ENCODE data around the gene CRKL.
"Not testable (repeated sequence)": the region's sequence is repeated elsewhere in the genome, so short reads cannot be mapped to it uniquely, and the experiment has no call there.

CRKL gene

DNA sequence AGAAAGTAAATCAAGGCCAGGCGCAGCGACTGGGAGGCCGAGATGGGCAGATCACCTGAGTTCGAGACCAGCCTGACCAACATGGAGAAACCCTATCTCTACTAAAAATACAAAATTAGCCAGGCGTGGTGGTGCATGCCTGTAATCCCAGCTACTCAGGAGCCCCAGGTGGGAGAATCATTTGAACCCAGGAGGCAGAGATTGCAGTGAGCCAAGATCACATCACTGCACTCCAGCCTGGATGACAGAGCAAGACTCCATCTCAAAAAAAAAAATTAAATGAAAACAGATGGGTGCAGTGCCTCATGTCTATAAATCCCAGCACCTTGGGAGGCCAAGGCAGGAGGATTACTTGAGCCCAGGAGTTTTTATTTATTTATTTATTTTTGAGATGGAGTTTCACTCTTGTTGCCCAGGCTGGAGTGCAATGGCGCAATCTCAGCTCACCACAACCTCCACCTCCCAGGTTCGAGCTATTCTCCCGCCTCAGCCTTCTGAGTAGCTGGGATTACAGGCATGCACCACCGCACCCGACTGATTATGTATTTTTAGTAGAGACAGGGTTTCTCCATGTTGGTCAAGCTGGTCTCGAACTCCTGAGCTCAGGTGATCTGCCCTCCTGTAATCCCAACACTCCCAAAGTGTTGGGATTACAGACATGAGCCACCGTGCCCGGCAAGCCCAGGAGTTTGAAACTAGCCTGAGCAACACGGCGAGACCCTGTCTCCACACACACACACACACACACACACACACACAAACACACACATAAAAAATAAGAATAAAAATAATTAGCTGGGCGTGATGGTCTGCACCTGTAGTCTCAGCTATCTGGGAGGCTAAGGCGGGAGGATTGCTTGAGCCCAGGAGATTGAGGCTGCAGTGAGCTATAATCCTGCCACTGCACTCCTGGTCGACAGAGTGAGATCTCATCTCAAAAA, 15.8 kb upstream of the CRKL start:
- not testable (repeated sequence) for DNase-seq (ENCODE audit: low read depth in 2 of 2)

DNA sequence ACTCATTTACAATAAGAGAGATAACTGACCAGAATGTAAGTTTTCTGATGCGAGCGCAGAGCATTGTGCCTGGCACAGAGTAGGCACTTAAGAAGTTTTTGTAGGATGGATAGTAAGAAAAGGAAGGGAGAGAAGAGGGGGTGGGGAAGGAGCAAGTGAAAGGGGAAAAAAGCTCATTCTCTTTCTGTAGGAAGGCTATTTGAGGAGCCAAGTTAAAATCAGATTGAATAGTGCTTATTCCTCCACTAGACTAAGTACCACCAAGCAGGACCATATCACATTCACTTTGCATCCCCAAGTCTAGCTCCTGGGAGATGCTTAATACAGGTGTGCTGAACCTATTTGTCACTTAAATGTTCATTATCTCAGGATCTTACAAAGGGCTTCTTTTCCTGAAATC, 14.1 kb upstream of the CRKL start:
- DNase-seq (ENCODE audit: low read depth in 2 of 2): no peak

DNA sequence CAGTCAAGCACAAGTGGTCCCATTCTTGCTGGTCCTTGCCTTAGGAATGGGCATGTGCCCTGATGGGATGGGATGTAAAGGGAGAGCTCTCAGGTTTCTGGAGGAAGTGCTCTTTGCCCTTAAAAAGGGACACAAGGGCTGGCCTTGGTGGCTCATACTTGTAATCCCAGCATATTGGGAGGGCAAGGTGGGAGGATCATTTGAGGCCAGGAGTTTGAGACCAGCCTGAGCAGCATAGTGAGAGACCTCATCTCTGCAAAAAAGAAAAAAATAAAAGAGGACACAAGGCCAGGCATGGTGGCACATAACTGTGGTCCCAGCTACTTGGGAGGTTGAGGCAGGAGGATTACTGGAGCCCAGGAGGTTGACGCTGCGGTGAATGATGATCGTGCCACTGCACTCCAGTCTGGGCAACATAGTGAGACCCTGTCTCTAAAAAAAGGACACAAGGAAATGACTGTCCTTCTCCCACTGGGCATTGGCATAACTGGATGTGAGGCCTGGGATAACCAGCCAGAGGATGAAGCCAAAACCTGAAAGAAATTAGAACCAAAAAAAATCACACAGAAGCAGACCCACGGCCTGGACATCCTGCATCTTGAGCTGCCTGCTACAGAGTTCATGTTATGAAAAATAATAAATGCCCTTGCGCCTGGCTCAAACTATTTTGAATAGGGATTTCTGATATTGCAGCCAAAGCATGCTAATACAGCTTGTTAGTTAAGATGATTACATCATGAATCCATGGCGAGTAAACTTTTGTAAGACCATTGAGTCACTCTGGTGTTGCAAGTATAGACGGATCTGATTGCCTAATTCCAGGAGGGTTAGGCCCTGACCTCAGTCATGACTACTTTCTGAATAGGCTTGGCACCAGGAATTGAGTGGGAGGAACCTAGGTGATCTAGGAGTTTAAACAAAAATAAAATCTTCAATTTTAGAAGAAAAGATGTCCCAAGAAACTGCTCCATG, 12.9 kb upstream of the CRKL start:
- DNase-seq (ENCODE audit: low read depth in 2 of 2): no peak

DNA sequence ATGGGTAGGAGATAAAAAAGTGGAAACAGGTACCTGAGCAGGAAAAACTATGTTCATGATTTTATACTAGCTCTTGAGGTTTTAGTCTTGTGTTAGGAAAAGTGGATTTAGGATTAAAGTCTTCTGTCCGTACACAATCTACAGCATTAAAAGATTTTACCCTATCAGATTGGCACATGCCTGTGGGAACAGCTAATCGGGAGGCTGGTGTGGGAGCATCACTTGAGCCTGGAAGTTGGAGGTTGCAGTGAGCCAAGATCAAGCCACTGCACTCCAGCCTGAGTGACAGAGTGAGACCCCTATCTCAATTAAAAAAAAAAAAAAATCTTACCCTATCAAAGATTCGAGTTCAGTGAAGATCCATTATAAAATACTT, 12.2 kb upstream of the CRKL start:
- DNase-seq (ENCODE audit: low read depth in 2 of 2): no peak

DNA sequence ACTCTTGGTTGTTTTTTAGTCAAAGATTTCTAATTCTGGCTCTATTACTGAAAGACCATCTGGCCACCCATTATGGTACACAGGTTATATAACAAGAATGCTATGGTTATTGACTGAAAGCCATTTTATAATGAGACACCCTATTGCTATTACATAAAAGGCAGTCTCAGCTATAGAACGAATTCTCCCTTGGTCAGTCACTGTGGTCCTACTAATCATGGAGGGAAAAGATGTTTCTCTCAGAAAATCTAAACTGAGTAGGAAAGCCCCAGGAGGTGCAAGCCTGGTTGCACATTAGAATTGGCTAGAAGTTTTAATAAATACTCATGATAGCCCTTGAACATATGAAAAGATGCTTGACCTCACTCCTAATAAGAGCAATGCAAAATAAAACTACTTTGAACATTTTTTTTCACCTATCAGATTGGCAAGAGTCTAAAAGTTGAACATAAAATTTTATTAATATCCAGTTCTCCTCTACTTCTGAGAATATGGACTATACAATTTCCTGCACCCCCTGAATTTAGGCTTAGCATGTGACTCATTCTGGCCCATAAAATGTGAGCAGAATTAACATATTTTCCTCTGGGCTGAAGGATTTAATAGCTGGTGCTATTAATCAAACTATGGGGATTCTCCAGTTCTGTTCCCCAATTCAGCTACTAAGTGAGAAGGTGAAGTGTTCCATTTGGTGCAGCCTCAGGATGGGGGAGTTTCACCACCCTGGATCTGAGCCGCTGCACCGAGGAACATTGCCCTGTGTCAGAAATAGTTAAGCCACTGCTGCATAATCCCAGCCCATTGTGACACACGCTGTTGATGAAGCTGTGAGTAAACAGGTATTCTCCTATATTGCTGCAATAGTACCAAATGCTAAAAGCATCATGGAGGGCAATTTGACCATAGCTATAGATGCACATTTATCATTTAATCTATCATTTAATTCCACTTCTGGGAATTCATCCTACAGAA, 11.5 kb upstream of the CRKL start:
- no peak for DNase-seq (ENCODE audit: low read depth in 2 of 2)

DNA sequence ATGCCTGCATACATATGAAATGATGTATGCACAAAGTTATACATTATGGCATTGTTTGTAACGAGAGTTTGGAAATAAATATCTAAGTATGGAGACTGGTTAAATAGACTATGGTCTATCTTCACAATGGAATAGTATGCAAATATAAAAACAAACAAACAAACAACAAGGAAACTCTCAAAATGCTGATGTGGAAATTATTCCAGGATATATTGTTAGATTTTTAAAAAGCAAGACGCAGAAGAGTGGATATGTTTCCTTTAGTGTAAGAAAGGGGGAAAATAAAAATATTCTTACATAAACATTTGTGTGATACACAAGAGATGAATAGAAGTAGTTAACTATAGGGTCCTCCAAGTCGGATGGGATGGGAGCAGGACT, 10.8 kb upstream of the CRKL start:
- DNase-seq (ENCODE audit: low read depth in 2 of 2): no peak

DNA sequence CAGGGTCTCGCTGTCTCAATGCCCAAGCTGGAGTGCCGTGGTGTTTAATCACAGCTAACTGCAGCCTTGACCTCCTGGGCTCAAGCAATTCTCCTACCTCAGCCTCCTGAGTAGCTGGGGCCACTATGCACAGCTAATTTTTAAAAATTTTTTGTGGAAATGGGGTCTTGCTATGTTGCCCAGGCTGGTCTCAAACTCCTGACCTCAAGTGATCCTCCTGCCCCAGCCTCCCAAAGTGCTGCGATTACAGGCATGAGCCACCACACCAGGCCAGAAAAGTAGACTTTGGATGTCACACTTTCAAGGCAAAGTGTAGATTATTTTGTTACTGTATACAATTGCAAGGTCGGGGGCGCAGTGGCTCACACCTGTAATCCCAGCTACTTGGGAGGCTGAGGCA, 8.5 kb upstream of the CRKL start:
- DNase-seq (ENCODE audit: low read depth in 2 of 2): not testable (repeated sequence)

DNA sequence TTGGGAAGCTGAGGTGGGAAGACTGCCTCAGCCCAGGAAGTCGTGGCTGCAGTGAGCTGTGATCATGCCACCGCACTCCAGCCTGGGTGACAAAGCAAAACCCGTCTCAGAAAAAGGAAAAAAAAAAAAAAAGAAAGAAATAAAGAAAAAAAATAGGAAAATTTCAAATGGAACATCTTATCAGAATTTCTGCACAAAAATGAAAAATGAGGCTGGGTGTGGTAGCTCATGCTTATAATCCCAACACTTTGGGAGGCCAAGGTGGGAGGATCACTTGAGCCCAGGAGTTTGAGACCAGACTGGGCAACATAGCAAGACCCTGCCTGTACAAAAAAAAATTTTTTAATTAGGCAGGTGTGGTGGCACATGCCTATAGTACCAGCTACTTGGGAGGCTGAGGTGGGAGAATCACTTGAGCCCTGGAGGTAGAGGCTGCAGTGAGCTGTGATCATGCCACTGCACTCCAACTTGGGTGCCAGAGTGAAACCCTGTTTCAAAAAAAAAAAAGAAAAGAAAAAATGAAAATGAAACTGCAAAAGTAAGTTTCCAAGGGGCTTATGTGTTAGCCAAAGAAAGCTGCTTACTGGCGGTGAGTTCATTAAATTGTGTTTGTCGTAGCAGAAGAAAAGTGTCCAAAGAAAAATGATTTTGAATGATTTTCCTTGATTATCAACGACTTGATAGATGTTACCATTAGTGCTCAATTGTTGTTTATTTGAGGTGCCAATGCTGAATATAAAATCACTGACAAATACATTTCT, 7.5 kb upstream of the CRKL start:
- DNase-seq (ENCODE audit: low read depth in 2 of 2): no peak

DNA sequence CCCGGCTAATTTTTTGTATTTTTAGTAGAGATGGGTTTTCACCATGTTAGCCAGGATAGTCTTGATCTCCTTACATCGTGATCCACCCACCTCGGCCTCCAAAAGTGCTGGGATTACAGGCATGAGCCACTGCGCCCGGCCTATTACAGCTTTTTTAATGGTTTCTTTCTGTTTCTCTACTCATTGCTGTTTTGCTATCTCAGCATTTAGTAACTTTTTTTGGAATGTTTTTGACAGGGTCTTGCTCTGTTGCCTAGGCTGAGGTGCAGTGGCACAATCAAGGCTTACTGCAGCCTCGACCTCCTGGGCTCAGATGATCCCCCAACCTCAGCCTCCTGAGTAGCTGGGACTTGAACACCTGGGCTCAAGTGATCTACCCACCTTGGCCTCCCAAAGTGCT, 4.7 kb upstream of the CRKL start:
- DNase-seq (ENCODE audit: low read depth in 2 of 2): no peak

DNA sequence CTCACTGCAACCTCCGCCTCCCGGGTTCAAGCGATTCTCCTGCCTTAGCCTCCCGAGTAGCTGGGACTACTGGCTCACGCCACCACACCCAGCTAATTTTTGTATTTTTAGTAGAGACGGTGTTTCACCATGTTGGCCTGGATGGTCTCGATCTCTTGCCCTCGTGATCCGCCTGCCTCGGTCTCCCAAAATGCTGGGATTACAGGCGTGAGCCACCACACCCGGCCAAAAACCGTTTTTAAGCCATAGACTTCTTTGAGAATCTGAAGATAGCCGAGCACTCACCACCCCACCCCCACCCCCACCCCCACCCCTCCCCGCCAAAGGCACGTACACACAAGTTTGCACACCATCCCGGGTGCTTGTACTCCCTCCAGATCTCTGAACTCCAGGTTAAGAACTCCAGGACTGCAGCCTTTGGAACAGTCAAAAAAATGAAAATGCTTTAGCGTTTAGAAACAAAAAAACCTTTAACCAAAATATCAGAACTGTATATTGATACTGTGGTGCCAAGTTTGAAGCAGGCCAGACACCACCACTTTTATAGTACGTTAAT, 1.5 kb downstream of the CRKL start:
- DNase-seq (ENCODE audit: low read depth in 2 of 2): no peak

DNA sequence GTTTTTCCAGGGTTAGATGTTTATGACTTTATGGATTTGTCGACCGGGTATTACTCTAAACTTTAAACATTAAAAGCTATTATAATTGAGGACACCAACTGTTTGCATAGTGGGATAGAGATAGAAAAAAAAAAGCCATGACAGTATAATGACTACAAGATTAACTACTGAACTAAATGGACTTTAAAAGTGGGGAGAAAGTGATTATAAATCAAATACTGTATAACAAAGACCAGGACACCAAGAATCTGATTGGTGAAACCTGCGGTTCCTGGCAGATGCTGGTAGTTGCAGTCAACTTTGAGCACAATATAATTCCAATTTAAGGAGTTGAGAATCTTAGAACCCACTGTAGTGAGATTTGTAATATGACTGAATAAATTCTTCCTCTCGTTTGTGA, 2.5 kb downstream of the CRKL start:
- no peak for DNase-seq (ENCODE audit: low read depth in 2 of 2)

DNA sequence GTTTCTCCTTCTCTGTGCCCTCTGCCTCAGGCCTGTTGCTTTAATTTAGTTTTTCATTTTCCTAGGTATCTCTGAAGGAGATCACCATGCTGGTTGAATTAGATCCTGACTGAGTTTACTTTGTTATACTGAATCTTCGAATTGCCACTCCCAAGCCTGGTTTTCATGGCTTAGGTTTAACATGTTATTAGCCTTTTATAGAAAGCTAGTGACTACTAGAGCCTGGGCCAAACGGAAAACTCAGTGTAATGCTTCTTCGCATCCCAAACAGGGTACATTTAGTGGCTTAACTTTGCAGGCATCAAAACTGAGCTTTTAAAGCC, 3.6 kb downstream of the CRKL start:
- DNase-seq (ENCODE audit: low read depth in 2 of 2): no peak

DNA sequence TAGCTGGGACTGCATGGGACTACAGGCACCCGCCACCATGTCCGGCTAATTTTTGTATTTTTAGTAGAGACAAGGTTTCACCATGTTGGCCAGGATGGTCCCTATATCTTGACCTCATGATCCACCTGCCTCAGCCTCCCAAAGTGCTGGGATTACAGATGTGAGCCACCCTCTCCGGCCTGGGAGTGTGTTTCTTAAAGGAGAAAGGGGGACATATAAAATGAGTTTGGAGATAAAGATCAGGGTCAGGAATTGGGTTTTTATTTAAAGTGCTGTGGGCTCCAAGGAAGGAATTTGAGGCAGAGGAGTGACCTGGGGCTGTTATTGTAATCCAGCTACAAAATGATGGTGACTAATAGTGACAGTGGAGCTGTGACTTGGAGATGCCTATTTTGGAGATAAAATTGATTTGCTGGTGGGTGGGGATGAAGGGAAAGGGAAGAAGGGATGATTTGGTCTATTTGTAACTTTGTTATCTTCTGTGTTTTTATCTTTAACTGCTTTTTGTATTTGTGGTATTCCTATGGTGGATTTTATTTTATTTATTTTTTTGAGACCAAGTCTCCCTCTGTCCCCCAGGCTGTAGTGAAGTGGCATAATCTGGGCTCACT, 5.0 kb downstream of the CRKL start:
- no peak for DNase-seq (ENCODE audit: low read depth in 2 of 2)

DNA sequence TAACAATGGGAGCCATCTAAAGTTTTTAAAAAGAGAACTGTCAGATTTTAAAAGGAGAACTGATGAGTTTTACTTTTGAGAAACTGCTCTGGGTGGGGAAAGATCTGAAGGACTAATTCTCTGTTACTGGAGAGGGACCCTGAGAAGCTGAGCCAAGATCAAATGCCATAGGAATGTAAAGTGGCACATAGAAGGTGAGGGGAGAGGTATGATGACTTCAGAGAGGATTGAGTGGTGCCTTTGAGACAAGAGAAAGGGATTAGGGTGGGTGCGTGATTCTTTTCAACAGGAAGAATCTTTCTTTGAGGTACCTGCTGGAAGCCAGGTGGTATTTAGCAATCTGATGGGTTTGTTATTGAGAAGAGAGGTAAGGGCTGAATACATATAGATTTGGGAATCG, 9.0 kb downstream of the CRKL start:
- no peak for DNase-seq (ENCODE audit: low read depth in 2 of 2)

DNA sequence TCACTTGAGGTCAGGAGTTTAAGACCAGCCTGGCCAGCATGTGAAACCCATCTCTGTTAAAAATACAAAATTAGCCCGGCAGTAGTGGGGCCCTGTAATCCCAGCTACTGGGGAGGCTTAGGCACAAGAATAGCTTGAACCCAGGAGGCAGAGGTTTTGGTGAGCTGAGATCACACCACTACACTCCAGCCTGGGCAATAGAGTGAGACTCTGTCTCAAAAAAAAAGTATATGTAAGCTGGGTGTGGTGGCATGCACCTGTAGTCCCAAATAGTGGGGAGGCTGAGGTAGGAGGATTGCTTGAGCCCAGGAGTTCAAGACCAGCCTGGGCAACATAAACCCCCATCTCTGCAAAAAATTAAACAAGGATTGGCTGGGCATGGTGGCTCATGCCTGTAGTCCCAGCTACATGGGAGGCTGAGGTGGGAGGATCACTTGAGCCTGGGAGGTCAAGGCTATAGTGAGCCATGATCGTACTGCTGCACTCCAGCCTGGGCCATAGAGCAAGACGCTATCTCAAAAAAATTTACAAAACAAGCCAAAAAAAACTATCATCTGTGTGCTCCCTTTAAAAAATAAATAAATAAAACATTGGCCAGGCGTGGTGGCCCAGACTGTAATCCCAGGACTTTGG, 10.8 kb downstream of the CRKL start:
- no peak for DNase-seq (ENCODE audit: low read depth in 2 of 2)

DNA sequence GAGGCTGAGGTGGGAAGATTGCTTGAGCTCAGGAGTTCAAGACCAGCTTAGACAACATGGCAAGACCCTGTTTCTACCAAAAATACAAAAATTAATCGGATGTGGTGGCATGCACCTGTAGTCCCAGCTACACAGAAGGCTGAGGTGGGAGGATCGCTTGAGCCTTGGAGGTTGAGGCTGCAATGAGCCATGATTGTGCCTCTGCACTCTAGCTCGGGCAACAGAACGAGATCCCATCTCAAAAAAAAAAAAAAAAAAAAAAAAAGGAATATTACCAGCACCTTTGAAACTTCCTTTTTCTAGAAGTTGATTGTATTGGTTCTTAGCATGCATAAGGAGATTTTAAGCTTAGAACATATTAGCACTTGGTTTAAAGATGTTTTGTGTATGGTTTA, 11.4 kb downstream of the CRKL start:
- DNase-seq (ENCODE audit: low read depth in 2 of 2): no peak

DNA sequence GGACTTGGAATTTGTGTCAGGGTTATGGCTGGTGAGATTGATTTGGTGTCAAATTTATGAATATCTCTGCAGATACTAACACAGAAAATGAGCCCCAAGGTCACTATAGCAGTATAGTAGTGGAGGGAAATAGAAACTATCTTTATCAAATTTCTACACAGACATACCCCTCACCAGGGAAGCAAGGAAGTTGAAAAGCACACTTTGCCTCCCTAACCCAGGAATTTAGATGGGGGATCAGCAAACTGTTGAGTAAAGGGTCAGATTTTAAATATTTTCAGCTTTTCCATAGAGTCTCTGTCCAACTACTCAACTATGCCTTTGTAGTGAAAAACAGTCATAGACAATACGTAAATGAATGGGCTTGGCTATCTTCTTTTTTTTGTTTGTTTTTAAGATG, 12.8 kb downstream of the CRKL start:
- no peak for DNase-seq (ENCODE audit: low read depth in 2 of 2)

DNA sequence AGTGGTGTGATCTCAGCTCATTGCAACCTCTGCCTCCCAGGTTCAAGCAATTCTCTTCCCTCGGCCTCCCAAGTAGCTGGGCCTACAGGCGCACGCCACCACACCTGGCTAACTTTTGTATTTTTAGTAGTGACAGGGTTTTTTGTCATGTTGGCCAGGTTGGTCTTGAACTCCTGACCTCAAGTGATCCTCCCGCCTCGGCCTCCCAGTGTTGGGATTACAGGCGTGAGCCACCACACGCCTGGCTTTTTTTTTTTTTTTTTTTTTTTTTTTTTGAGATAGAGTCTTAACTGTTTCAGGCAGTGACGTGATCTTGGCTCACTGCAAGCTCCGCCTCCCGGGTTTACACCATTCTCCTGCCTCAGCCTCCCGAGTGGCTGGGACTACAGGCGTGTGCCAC, 13.2 kb downstream of the CRKL start:
- not testable (repeated sequence) for DNase-seq (ENCODE audit: low read depth in 2 of 2)

DNA sequence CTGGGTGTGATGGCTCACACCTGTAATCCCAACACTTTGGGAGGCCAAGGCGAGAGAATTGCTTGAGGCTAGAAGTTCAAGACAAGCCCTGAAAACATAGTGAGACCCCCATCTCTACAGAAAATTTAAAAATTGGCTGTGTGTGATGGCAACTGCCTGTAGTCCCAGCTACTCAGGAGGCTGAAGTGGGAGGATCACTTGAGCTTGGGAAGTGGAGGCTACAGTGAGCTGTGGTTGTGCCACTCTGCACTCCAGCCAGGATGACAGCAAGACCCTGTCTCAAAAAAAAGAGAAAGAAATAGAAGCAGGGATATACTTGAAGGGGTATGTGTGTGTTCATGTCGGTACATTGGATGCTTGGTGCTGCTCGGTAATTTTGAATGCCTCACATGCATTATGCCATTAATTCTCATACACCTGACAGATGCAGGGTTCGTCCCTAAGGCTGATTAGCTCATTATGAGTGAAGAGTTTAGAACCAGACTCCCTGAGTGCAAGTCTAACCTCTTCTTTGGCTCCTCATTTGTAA, 14.0 kb downstream of the CRKL start:
- no peak for DNase-seq (ENCODE audit: low read depth in 2 of 2)

DNA sequence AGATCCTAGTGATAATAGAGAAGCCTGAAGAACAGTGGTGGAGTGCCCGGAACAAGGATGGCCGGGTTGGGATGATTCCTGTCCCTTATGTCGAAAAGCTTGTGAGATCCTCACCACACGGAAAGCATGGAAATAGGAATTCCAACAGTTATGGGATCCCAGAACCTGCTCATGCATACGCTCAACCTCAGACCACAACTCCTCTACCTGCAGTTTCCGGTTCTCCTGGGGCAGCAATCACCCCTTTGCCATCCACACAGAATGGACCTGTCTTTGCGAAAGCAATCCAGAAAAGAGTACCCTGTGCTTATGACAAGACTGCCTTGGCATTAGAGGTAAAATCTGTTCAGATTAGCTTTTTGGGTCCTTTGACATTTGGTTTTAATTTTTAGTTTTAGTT, 16.7 kb downstream of the CRKL start:
- no peak for DNase-seq (ENCODE audit: low read depth in 2 of 2)
